Ecto neural progenitor cell (in vitro differentiated cells): Measurements from ENCODE around the gene GAL3ST2.
A peak's percentile ranks its signal among the peaks of the same experiment; 100 is the strongest.
"Not testable (repeated sequence)": the region's sequence is repeated elsewhere in the genome, so short reads cannot be mapped to it uniquely, and the experiment has no call there.

Experiments used
- DNase-seq: peaks from one replicate; pipeline ENCODE4 v3.0.0-alpha.2; 2018; ENCODE audit warnings: low spot score

Gene GAL3ST2

GRCh38 chr2:241768850-241769249, 7.8 kb upstream of the GAL3ST2 start:
- DNase-seq, result no peak

- DNase-seq, result no peak
These were observed 6.8 kb upstream of the GAL3ST2 start for GRCh38 chr2:241769819-241770184.

- DNase-seq, result peak; percentile 60
These were observed 6.3 kb upstream of the GAL3ST2 start for GRCh38 chr2:241770185-241770935.

GRCh38 chr2:241770936-241771285, 5.7 kb upstream of the GAL3ST2 start:
- DNase-seq, result no peak

- peak; percentile 89 for DNase-seq
These were observed 5.1 kb upstream of the GAL3ST2 start for GRCh38 chr2:241771286-241772062.

GRCh38 chr2:241772063-241772499, 4.5 kb upstream of the GAL3ST2 start:
- DNase-seq, result no peak

GRCh38 chr2:241773511-241774418, 2.9 kb upstream of the GAL3ST2 start:
- DNase-seq, result peak; percentile 45

- DNase-seq, result peak; percentile 48
These were observed 2.0 kb upstream of the GAL3ST2 start for GRCh38 chr2:241774419-241775222.

- DNase-seq, result peak; percentile 45
These were observed 1.1 kb upstream of the GAL3ST2 start for GRCh38 chr2:241775223-241776177.

GRCh38 chr2:241777170-241777685, 606 bp downstream of the GAL3ST2 start:
- DNase-seq, result peak; percentile 43

- DNase-seq, result peak; percentile 48
These were observed 1.3 kb downstream of the GAL3ST2 start for GRCh38 chr2:241777686-241778627.

GRCh38 chr2:241780939-241781569, 4.4 kb downstream of the GAL3ST2 start:
- no peak for DNase-seq

GRCh38 chr2:241782053-241782452, 5.4 kb downstream of the GAL3ST2 start:
- not testable (repeated sequence) for DNase-seq

GRCh38 chr2:241788135-241788534, 11.5 kb downstream of the GAL3ST2 start:
- no peak for DNase-seq

- no peak for DNase-seq
These were observed 11.9 kb downstream of the GAL3ST2 start for GRCh38 chr2:241788572-241788971.

GRCh38 chr2:241791385-241791784, 14.8 kb downstream of the GAL3ST2 start:
- DNase-seq, result not testable (repeated sequence)

- no peak for DNase-seq
These were observed 16.8 kb downstream of the GAL3ST2 start for GRCh38 chr2:241793385-241793784.

GRCh38 chr2:241794250-241794823, 17.7 kb downstream of the GAL3ST2 start:
- DNase-seq, result no peak
